ENCODE measurements around the gene MIPEP. TPM values are rescaled to one million over a fixed set of nuclear protein-coding genes. Genes with fewer than 3 reads are reported as not detected.

MIPEP gene
- polyA plus RNA-seq, 2 of the 4 experiments (the other 2 are of a cell fraction) = 21.6 to 32.8 TPM

GRCh38 chr13:23771552-23771951 is 117.6 kb downstream of the MIPEP start:
- ATAC-seq (no peak), FAIRE-seq (no peak), DNase-seq (ENCODE audit: low read depth in 1 of 2, low spot score in 1 of 2) (no peak)
- H3K4me1 ChIP-seq = peaks cover 6% of the 10 kb centered on the region; the same call in 2 of the 3 replicates
- no peak overlapping the region for H3K4me2 ChIP-seq
- H3K9me3 ChIP-seq = no peaks in the 10 kb centered on the region
- no peak overlapping the region for H3K27ac ChIP-seq
- no peak for TF ChIP-seq FOSB (CRISPR knock-in tag; IDR thresholded peaks at IDR 0.05)
- no peak for TF ChIP-seq NR3C1 (IDR thresholded peaks at IDR 0.05)
- no peak for TF ChIP-seq HOXB5 (CRISPR knock-in tag; IDR thresholded peaks at IDR 0.05)
- no peak for TF ChIP-seq HEYL (CRISPR knock-in tag; IDR thresholded peaks at IDR 0.05)
- TF ChIP-seq, protein P1, sequence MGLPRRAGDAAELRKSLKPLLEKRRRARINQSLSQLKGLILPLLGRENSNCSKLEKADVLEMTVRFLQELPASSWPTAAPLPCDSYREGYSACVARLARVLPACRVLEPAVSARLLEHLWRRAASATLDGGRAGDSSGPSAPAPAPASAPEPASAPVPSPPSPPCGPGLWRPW (IDR thresholded peaks at IDR 0.05) = no peak
- TF ChIP-seq, protein P2, sequence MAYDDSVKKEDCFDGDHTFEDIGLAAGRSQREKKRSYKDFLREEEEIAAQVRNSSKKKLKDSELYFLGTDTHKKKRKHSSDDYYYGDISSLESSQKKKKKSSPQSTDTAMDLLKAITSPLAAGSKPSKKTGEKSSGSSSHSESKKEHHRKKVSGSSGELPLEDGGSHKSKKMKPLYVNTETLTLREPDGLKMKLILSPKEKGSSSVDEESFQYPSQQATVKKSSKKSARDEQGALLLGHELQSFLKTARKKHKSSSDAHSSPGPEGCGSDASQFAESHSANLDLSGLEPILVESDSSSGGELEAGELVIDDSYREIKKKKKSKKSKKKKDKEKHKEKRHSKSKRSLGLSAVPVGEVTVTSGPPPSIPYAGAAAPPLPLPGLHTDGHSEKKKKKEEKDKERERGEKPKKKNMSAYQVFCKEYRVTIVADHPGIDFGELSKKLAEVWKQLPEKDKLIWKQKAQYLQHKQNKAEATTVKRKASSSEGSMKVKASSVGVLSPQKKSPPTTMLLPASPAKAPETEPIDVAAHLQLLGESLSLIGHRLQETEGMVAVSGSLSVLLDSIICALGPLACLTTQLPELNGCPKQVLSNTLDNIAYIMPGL (CRISPR knock-in tag; IDR thresholded peaks at IDR 0.05; ENCODE audit: borderline replicate concordance) = no peak
- no peak for TF ChIP-seq MAX (IDR thresholded peaks at IDR 0.05)
- no peak for TF ChIP-seq HOXB13 (CRISPR knock-in tag; IDR thresholded peaks at IDR 0.05; ENCODE audit: low read depth)
- no peak for TF ChIP-seq KDM5A (IDR thresholded peaks at IDR 0.05)
- no peak for TF ChIP-seq SREBF2 (IDR thresholded peaks at IDR 0.05)
- TF ChIP-seq REST (IDR thresholded peaks at IDR 0.05) = no peak
- TF ChIP-seq ELK1 (IDR thresholded peaks at IDR 0.05; ENCODE audit: low read depth, low read length) = no peak
- TF ChIP-seq TP53 (CRISPR knock-in tag; IDR thresholded peaks at IDR 0.05) = no peak
- no peak for TF ChIP-seq NPAS2 (CRISPR knock-in tag; IDR thresholded peaks at IDR 0.05; ENCODE audit: borderline replicate concordance)
- TF ChIP-seq POLR2A (IDR thresholded peaks at IDR 0.05; ENCODE audit: low read length) = no peak
- TF ChIP-seq FOXS1 (CRISPR knock-in tag; IDR thresholded peaks at IDR 0.05) = no peak
- TF ChIP-seq EP300 (IDR thresholded peaks at IDR 0.05) = no peak
- no peak for TF ChIP-seq ZC3H11A (IDR thresholded peaks at IDR 0.05)
- no peak for TF ChIP-seq RAD21 (conservative IDR thresholded peaks at IDR 0.05 in 1 of 2, IDR thresholded peaks at IDR 0.05 in 1 of 2)
- ChIA-PET POLR2A (no interaction called here), CTCF (no interaction called here)
- no peak overlapping the region for H3K4me3 ChIP-seq
- WGBS (ENCODE audit: missing lambda C conversion rate) = 50% methylated on average over 2 of the region's 2 CpGs

GRCh38 chr13:23770973-23771372 is 118.2 kb downstream of the MIPEP start:
- Histone ChIP-seq H3K27ac (no peak overlapping the region), H3K4me2 (no peak overlapping the region), H3K4me1 (peaks cover 6% of the 10 kb centered on the region; the same call in 2 of the 3 replicates), H3K4me3 (no peak overlapping the region), H3K9me3 (no peaks in the 10 kb centered on the region)
- CTCF ChIA-PET = no interaction called here
- no peak for FAIRE-seq
- no peak for ATAC-seq
- 88% methylated on average over 1 of the region's 4 CpGs for WGBS (ENCODE audit: missing lambda C conversion rate)
- DNase-seq (ENCODE audit: low read depth in 1 of 2, low spot score in 1 of 2) = no peak
- POLR2A ChIA-PET = no interaction called here
- TF ChIP-seq RCOR1 (IDR thresholded peaks at IDR 0.05; ENCODE audit: low read depth, low read length) (no peak), MAFK (IDR thresholded peaks at IDR 0.05; ENCODE audit: partially characterized antibody) (no peak), BHLHE40 (IDR thresholded peaks at IDR 0.05; ENCODE audit: low read depth, low read length) (no peak), EHMT2 (IDR thresholded peaks at IDR 0.05; ENCODE audit: low read depth) (no peak), CHD2 (IDR thresholded peaks at IDR 0.05; ENCODE audit: low read length, partially characterized antibody) (no peak), KDM5A (IDR thresholded peaks at IDR 0.05) (no peak), ZFP36 (IDR thresholded peaks at IDR 0.05; ENCODE audit: borderline replicate concordance, partially characterized antibody) (no peak), EHF (CRISPR knock-in tag; IDR thresholded peaks at IDR 0.05) (no peak), CHD4 (IDR thresholded peaks at IDR 0.05; ENCODE audit: borderline replicate concordance) (no peak), REST (IDR thresholded peaks at IDR 0.05) (no peak), HEYL (CRISPR knock-in tag; IDR thresholded peaks at IDR 0.05) (no peak), FOSL2 (IDR thresholded peaks at IDR 0.05) (no peak), FOSL2 (CRISPR knock-in tag; IDR thresholded peaks at IDR 0.05) (no peak), ZC3H11A (IDR thresholded peaks at IDR 0.05) (no peak), POLR2A (IDR thresholded peaks at IDR 0.05; ENCODE audit: low read length) (no peak)
